Left ventricle myocardium inferior (tissue), 1 donor: Measurements from ENCODE around the gene PLEKHN1. TPM values are rescaled to one million over a fixed set of nuclear protein-coding genes. Genes with fewer than 3 reads are reported as not detected.

Source experiments
- DNase-seq: peaks from one replicate; pipeline ENCODE4 v3.0.0-alpha.2; 2020
- H3K27ac ChIP-seq: fragments of 200-600 bp; replicated peaks from 2 replicates; pipeline ENCODE4 v1.8.0; 2021
- H3K27me3 ChIP-seq: fragments of 200-600 bp; 2 replicates; pipeline ENCODE4 v1.8.0; 2021; ENCODE audit warnings: low read depth
- H3K36me3 ChIP-seq: fragments of 200-600 bp; 2 replicates; pipeline ENCODE4 v1.8.0; 2021
- H3K4me1 ChIP-seq: fragments of 200-600 bp; 2 replicates; pipeline ENCODE4 v1.8.0; 2021
- H3K4me3 ChIP-seq: fragments of 200-600 bp; 2 replicates; pipeline ENCODE4 v1.8.0; 2021; ENCODE audit warnings: mild to moderate bottlenecking, moderate library complexity
- H3K9me3 ChIP-seq: fragments of 200-600 bp; replicated peaks from 2 replicates; pipeline ENCODE4 v1.8.0; 2021
- CTCF ChIP-seq: fragments of 200-600 bp; IDR thresholded peaks from 2 replicates; pipeline ENCODE4 v1.8.0; 2021; ENCODE audit warnings: antibody characterized with exemption, mild to moderate bottlenecking, borderline replicate concordance
- intact Hi-C: fragments of 100-400 bp; cut with micrococcal nuclease; formaldehyde crosslinking; loops from one replicate; pipeline ENCODE4 v1.11.0; 2022
- total RNA-seq: library from RNA; stranded (reverse); fragmentation: NEBNext Ultra II Directional; extraction: Animal tissue kit (Norgen Biotek cat#: 25700); gene quantifications from one replicate; pipeline ENCODE4 v1.2.1, GENCODE V29; 2021
- donor health status: DM: no; HTN: yes; CAD: no; lungs with severe emphysema.

PLEKHN1 gene
- total RNA-seq, 1 donor from 2014 or later = not detected

GRCh38 chr1:954927-955326 lies 11.4 kb upstream of the PLEKHN1 start:
- TF ChIP-seq CTCF = no peak
- Histone ChIP-seq H3K36me3 (peaks cover 74% of the 10 kb centered on the region), H3K4me1 (peaks cover 30% of the 10 kb centered on the region), H3K4me3 (no peak overlapping the region), H3K27me3 (no peaks in the 10 kb centered on the region), H3K27ac (no peak overlapping the region), H3K9me3 (no peaks in the 10 kb centered on the region)
- intact Hi-C loops = no loop called here
- DNase-seq = no peak

- DNase-seq = no peak
- intact Hi-C loops = no loop called here
Measured at GRCh38 chr1:955474-955873, 10.8 kb upstream of the PLEKHN1 start.

GRCh38 chr1:956636-957035 lies 9.6 kb upstream of the PLEKHN1 start:
- Histone ChIP-seq H3K36me3 (peaks cover 57% of the 10 kb centered on the region), H3K4me3 (no peak overlapping the region), H3K9me3 (no peaks in the 10 kb centered on the region), H3K27me3 (no peaks in the 10 kb centered on the region), H3K27ac (no peak overlapping the region), H3K4me1 (peaks cover 45% of the 10 kb centered on the region)
- TF ChIP-seq CTCF = no peak
- intact Hi-C loops = no loop called here
- DNase-seq = no peak

More at GRCh38 chr1:955474-955873, 10.8 kb upstream of the PLEKHN1 start:
- Histone ChIP-seq H3K4me1 (peaks cover 36% of the 10 kb centered on the region), H3K27ac (no peak overlapping the region), H3K36me3 (peaks cover 69% of the 10 kb centered on the region), H3K9me3 (no peaks in the 10 kb centered on the region), H3K27me3 (no peaks in the 10 kb centered on the region), H3K4me3 (no peak overlapping the region)
- TF ChIP-seq CTCF = no peak

- intact Hi-C loops = no loop called here
- peak; percentile 94 for DNase-seq
- Histone ChIP-seq H3K9me3 (no peaks in the 10 kb centered on the region), H3K36me3 (peaks cover 40% of the 10 kb centered on the region), H3K27ac (peak within 1 kb of the TSS; percentile 69), H3K4me1 (peaks cover 47% of the 10 kb centered on the region), H3K27me3 (no peaks in the 10 kb centered on the region), H3K4me3 (peak within 1 kb of the TSS; percentile 100)
- no peak for TF ChIP-seq CTCF
Measured at GRCh38 chr1:958823-959730, 7.2 kb upstream of the PLEKHN1 start, which contains the start of gene NOC2L. Gene NOC2L, minus strand, starts transcription at chr1:959256. Its CDS starts 16 bp downstream, at chr1:959240.

GRCh38 chr1:959731-960362 lies 6.4 kb upstream of the PLEKHN1 start:
- intact Hi-C loops = no loop called here
- H3K27me3 ChIP-seq = no peaks in the 10 kb centered on the region
- H3K27ac ChIP-seq = no peak overlapping the region
- no peak for TF ChIP-seq CTCF
- DNase-seq = no peak
- H3K4me3 ChIP-seq = peak overlapping the region; percentile 100
- peaks cover 47% of the 10 kb centered on the region for H3K4me1 ChIP-seq
- H3K9me3 ChIP-seq = no peaks in the 10 kb centered on the region
- H3K36me3 ChIP-seq = peaks cover 32% of the 10 kb centered on the region
